Omental fat pad (tissue), 4 donors: ENCODE data around the gene ARPIN. TPM values are rescaled to one million over a fixed set of nuclear protein-coding genes. Genes with fewer than 3 reads are reported as not detected.
A peak's percentile ranks its signal among the peaks of the same experiment; 100 is the strongest.

Experiments used
- ATAC-seq: fragments of 150-250 bp; one replicate; pipeline ENCODE4 v1.9.1; 2016; ENCODE audit warnings: mild to moderate bottlenecking, moderate library complexity; ENCODE audit not compliant: low FRiP score
- DNase-seq: peaks from one replicate; pipeline ENCODE4 v3.0.0-alpha.2; 2019; ENCODE audit warnings: low spot score
- CTCF ChIP-seq, 3 donors: fragments of 450-650 bp; IDR thresholded peaks; one replicate each; pipeline ENCODE4 v1.5.1; 2016 to 2017; ENCODE audit warnings: antibody characterized with exemption in 3 of 3, mild to moderate bottlenecking in 3 of 3, moderate library complexity in 2 of 3
- total RNA-seq, 4 donors: library from RNA; depleted of rRNA; stranded (reverse); fragments of >200 nt; gene quantifications; one replicate each; pipeline ENCODE4 v1.1.0, GENCODE V29; 2016

ARPIN gene
- total RNA-seq, 4 donors from 2014 or later: 12.3 to 19.9 (median 17.4) TPM

DNA sequence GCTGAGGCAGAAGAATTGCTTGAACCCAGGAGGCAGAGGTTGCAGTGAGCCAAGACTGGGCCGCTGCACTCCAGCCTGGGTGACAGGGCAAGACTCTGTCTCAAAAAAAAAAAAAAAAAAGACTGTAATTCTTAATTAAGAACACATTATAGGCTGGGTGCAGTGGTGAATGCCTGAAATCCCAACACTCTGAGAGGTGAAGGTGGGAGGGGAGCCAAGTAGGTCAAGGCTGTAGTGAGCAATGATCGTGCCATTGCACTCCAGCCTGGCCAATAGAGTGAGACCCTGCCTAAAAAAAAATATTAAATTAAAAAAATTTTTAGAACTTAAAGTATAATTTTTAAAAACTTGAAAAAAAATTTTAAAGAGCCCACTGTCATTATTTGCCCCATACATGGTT, 13.4 kb upstream of the ARPIN start:
- DNase-seq (no peak), ATAC-seq (no peak)
- no peak for TF ChIP-seq CTCF (IDR thresholded peaks at IDR 0.05)

DNA sequence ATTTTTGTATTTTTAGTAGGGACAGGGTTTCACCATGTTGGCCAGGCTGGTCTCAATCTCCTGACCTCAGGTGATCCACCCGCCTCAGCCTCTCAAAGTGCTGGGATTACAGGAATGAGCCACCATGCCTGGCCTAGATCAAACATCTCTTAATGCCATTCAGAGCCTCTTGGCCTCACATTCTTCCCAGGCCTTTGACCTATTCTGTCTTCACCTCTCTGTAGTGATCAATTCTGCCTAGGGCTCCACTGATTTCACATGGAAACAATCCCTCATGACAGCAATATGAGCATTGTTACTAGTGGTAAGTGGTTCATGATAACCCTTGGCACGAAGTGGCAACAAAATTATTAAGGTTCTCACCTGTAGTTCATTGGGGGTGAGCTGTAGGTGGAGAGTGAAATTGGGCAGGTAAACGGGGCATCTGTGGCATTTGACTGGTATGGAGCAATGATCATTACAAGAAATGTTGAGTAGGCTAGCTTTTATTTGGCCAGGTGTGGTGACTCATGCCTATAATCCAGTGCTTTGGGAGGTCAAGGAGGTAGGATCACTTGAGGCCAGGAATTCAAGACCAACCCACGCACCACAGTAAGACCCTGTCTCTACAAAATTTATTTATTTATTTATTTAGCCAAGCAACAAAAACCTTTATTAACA, 4.8 kb upstream of the ARPIN start:
- TF ChIP-seq CTCF (IDR thresholded peaks at IDR 0.05): no peak
- ATAC-seq (no peak), DNase-seq (no peak)

- ATAC-seq (no peak), DNase-seq (no peak)
- no peak for TF ChIP-seq CTCF (IDR thresholded peaks at IDR 0.05)
Measured at GRCh38 chr15:89916660-89917059, 3.9 kb upstream of the ARPIN start.

- no peak for DNase-seq
- TF ChIP-seq CTCF (IDR thresholded peaks at IDR 0.05): no peak
- ATAC-seq: peak; percentile 54
Measured at GRCh38 chr15:89912145-89912673, 543 bp downstream of the ARPIN start.

- no peak for TF ChIP-seq CTCF (IDR thresholded peaks at IDR 0.05)
- ATAC-seq (no peak), DNase-seq (no peak)
Measured at GRCh38 chr15:89910891-89911626, 1.7 kb downstream of the ARPIN start.

DNA sequence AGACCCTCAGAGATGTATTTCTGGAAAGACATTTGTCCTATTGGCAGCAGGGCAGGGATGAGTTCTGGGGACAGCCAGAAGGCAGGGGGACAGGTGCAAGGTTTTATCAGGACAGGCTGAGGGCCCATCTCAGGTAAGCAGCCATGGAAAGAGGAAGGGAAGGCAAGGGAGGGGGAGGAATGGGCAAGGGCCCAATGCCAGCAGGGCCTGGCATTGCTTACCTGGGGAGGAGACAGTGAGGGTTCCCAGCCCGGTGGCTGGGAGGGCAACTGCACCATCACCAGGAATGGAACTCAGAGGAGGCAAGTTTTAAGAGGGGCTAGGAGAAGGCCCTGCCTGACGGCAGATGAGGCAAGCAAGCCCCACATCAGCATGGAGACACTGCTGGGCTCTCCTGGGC, 3.1 kb downstream of the ARPIN start:
- DNase-seq: no peak
- no peak for TF ChIP-seq CTCF (IDR thresholded peaks at IDR 0.05)
- ATAC-seq: no peak

DNA sequence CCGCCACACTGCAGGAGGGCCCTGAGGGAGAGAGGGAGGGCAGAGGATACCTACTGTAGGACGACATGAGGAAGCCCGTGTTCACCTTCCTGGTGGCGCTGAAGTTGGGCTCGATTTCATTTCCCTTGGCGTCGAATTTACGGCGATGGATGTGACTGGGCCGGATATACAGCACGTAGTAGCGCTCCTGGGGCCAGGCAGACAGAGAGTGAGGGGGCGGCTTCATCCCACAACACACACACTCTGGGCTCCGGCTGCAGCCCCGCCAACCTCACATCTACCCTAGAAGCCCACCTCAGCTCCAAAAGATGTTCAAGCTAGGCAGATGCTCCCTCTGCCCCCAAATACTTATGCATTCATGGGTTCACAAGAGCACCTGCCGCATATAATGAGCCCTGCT, 4.5 kb downstream of the ARPIN start:
- DNase-seq (no peak), ATAC-seq (no peak)
- TF ChIP-seq CTCF (IDR thresholded peaks at IDR 0.05): no peak
